Body of pancreas (tissue), 4 donors: ENCODE results near the gene APBA2.

Experiments
- POLR2A ChIP-seq, 3 donors: fragments of 450-650 bp; IDR thresholded peaks; one replicate each; pipeline ENCODE4 v1.6.1; 2016; ENCODE audit warnings: antibody characterized with exemption in 3 of 3, mild to moderate bottlenecking in 2 of 3
- TF ChIP-seq, protein P1 (sequence below), 7 experiments: fragments of 450-650 bp in 4 of 7; fragments of 200-600 bp in 3 of 7; sonication (generic) in 3 of 7; IDR thresholded peaks; one replicate each; pipeline ENCODE4 v1.5.1; 2016 to 2019; ENCODE audit warnings: antibody characterized with exemption in 7 of 7

- no peak for TF ChIP-seq POLR2A (IDR thresholded peaks at IDR 0.05)
- TF ChIP-seq, protein P1, sequence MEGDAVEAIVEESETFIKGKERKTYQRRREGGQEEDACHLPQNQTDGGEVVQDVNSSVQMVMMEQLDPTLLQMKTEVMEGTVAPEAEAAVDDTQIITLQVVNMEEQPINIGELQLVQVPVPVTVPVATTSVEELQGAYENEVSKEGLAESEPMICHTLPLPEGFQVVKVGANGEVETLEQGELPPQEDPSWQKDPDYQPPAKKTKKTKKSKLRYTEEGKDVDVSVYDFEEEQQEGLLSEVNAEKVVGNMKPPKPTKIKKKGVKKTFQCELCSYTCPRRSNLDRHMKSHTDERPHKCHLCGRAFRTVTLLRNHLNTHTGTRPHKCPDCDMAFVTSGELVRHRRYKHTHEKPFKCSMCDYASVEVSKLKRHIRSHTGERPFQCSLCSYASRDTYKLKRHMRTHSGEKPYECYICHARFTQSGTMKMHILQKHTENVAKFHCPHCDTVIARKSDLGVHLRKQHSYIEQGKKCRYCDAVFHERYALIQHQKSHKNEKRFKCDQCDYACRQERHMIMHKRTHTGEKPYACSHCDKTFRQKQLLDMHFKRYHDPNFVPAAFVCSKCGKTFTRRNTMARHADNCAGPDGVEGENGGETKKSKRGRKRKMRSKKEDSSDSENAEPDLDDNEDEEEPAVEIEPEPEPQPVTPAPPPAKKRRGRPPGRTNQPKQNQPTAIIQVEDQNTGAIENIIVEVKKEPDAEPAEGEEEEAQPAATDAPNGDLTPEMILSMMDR (IDR thresholded peaks at IDR 0.05): no peak
Measured at GRCh38 chr15:28936481-28936881, 50.7 kb downstream of the APBA2 start.
